Parathyroid adenoma (tissue), 2 donors: ENCODE results near the gene NCKAP5.

Source experiments
- H2AFZ ChIP-seq: fragments of 300-600 bp; sonication (generic); one replicate; pipeline ENCODE4 v1.7.0; 2017; ENCODE audit warnings: antibody characterized with exemption, mild to moderate bottlenecking
- H3K27ac ChIP-seq: fragments of 300-600 bp; sonication (generic); one replicate; pipeline ENCODE4 v1.7.0; 2017
- H3K27me3 ChIP-seq: fragments of 300-600 bp; sonication (generic); one replicate; pipeline ENCODE4 v1.7.0; 2017; ENCODE audit warnings: low read length; ENCODE audit not compliant: control insufficient read depth, insufficient read depth
- H3K36me3 ChIP-seq: fragments of 300-600 bp; sonication (generic); one replicate; pipeline ENCODE4 v1.7.0; 2017; ENCODE audit warnings: low read length; ENCODE audit not compliant: control insufficient read depth, insufficient read depth
- H3K4me1 ChIP-seq: fragments of 300-600 bp; sonication (generic); one replicate; pipeline ENCODE4 v1.7.0; 2017; ENCODE audit warnings: control low read depth
- H3K4me2 ChIP-seq: fragments of 300-600 bp; sonication (generic); one replicate; pipeline ENCODE4 v1.7.0; 2017; ENCODE audit warnings: low read length
- H3K4me3 ChIP-seq: fragments of 300-600 bp; sonication (generic); one replicate; pipeline ENCODE4 v1.7.0; 2017; ENCODE audit warnings: low read depth, low read length
- H3K79me2 ChIP-seq: fragments of 300-600 bp; sonication (generic); one replicate; pipeline ENCODE4 v1.7.0; 2017; ENCODE audit warnings: control low read depth
- H3K9ac ChIP-seq: fragments of 300-600 bp; sonication (generic); one replicate; pipeline ENCODE4 v1.7.0; 2017; ENCODE audit warnings: mild to moderate bottlenecking
- H3K9me3 ChIP-seq: fragments of 300-600 bp; sonication (generic); one replicate; pipeline ENCODE4 v1.7.0; 2017; ENCODE audit warnings: low read length; ENCODE audit not compliant: control insufficient read depth
- CTCF ChIP-seq: fragments of 300-600 bp; sonication (generic); IDR thresholded peaks from one replicate; pipeline ENCODE4 v1.7.0; 2017; ENCODE audit warnings: antibody characterized with exemption, mild to moderate bottlenecking
- donor health status: primary hyperparathyroidism.

Gene NCKAP5

GRCh38 chr2:133158024-133158423 lies 410.2 kb downstream of the NCKAP5 start:
- no peak overlapping the region for H2AFZ ChIP-seq
- H3K4me2 ChIP-seq = no peak overlapping the region
- no peaks in the 10 kb centered on the region for H3K79me2 ChIP-seq
- no peaks in the 10 kb centered on the region for H3K36me3 ChIP-seq
- no peaks in the 10 kb centered on the region for H3K4me1 ChIP-seq
- no peak overlapping the region for H3K27ac ChIP-seq
- H3K27me3 ChIP-seq = no peaks in the 10 kb centered on the region
- H3K4me3 ChIP-seq = no peak overlapping the region
- no peak for TF ChIP-seq CTCF
- H3K9ac ChIP-seq = no peak overlapping the region
- H3K9me3 ChIP-seq = no peaks in the 10 kb centered on the region

DNA sequence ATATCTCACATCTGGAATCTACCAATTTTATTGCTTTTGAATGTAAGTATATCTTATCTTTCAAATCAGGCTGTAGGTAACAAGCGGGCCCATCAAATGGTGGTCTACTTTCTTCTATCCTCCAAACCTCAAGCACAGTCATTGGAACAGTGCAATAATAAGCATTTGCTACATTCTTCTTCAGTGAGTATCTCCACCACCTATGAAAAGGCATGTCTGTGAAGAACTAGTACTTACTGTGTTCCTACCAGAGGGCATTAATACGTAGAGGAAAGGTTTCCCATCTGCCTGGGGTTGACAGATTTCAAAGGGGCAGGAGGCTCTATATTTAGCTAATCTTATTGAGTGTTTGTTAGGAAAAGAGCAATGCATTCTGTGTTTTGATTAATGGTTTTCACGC lies 411.1 kb downstream of the NCKAP5 start:
- H3K4me1 ChIP-seq = no peaks in the 10 kb centered on the region
- no peaks in the 10 kb centered on the region for H3K27me3 ChIP-seq
- H3K79me2 ChIP-seq = no peaks in the 10 kb centered on the region
- TF ChIP-seq CTCF = no peak
- no peak overlapping the region for H3K27ac ChIP-seq
- peaks cover 3% of the 10 kb centered on the region for H3K9me3 ChIP-seq
- H2AFZ ChIP-seq = no peak overlapping the region
- no peaks in the 10 kb centered on the region for H3K36me3 ChIP-seq
- no peak overlapping the region for H3K4me2 ChIP-seq
- H3K9ac ChIP-seq = no peak overlapping the region
- no peak overlapping the region for H3K4me3 ChIP-seq

- Histone ChIP-seq H3K4me2 (no peak overlapping the region), H2AFZ (no peak overlapping the region), H3K27ac (no peak overlapping the region), H3K27me3 (no peaks in the 10 kb centered on the region), H3K9ac (no peak overlapping the region), H3K4me3 (no peak overlapping the region), H3K4me1 (no peaks in the 10 kb centered on the region), H3K79me2 (no peaks in the 10 kb centered on the region), H3K9me3 (peaks cover 3% of the 10 kb centered on the region), H3K36me3 (no peaks in the 10 kb centered on the region)
- TF ChIP-seq CTCF = no peak
Measured at GRCh38 chr2:133152801-133153200, 415.5 kb downstream of the NCKAP5 start.

- H3K4me2 ChIP-seq = no peak overlapping the region
- H3K27me3 ChIP-seq = no peaks in the 10 kb centered on the region
- H3K79me2 ChIP-seq = no peaks in the 10 kb centered on the region
- peaks cover 3% of the 10 kb centered on the region for H3K9me3 ChIP-seq
- TF ChIP-seq CTCF = no peak
- no peak overlapping the region for H3K4me3 ChIP-seq
- no peak overlapping the region for H2AFZ ChIP-seq
- no peak overlapping the region for H3K27ac ChIP-seq
- H3K36me3 ChIP-seq = no peaks in the 10 kb centered on the region
- no peak overlapping the region for H3K9ac ChIP-seq
- no peaks in the 10 kb centered on the region for H3K4me1 ChIP-seq
Measured at GRCh38 chr2:133148187-133148586, 420.1 kb downstream of the NCKAP5 start.

GRCh38 chr2:133146893-133147292 lies 421.4 kb downstream of the NCKAP5 start:
- Histone ChIP-seq H3K27ac (no peak overlapping the region), H3K79me2 (no peaks in the 10 kb centered on the region), H2AFZ (no peak overlapping the region), H3K4me2 (no peak overlapping the region), H3K9ac (no peak overlapping the region), H3K4me1 (no peaks in the 10 kb centered on the region), H3K27me3 (no peaks in the 10 kb centered on the region), H3K9me3 (no peaks in the 10 kb centered on the region), H3K36me3 (no peaks in the 10 kb centered on the region), H3K4me3 (no peak overlapping the region)
- no peak for TF ChIP-seq CTCF
